Measurements from ENCODE around the gene SYP. TPM values are rescaled to one million over a fixed set of nuclear protein-coding genes. Genes with fewer than 3 reads are reported as not detected.
"Not testable (repeated sequence)": the region's sequence is repeated elsewhere in the genome, so short reads cannot be mapped to it uniquely, and the experiment has no call there.

Gene SYP
- total RNA-seq, 1 donor: 0.36 TPM

GRCh38 chrX:49155900-49156837, 43.8 kb downstream of the SYP start:
- Histone ChIP-seq H3K79me2 (ENCODE audit: insufficient read depth, low read length) (no peaks in the 10 kb centered on the region), H3K4me2 (ENCODE audit: insufficient read depth, low read length) (peak overlapping the region; percentile 78), H3K27ac (ENCODE audit: low read depth, low read length) (peak overlapping the region; percentile 73), H3K4me3 (ENCODE audit: insufficient read depth, low read length) (peak overlapping the region; percentile 68), H3K27me3 (ENCODE audit: insufficient read depth, low read length) (no peaks in the 10 kb centered on the region), H3K4me1 (ENCODE audit: insufficient read depth, low read length) (no peaks in the 10 kb centered on the region), H3K9me3 (ENCODE audit: low read depth, low read length) (no peaks in the 10 kb centered on the region), H3K36me3 (ENCODE audit: insufficient read depth, low read length) (no peaks in the 10 kb centered on the region), H2AFZ (ENCODE audit: low read length) (peak overlapping the region; percentile 59), H4K20me1 (ENCODE audit: insufficient read depth, low read length) (no peaks in the 10 kb centered on the region)
- TF ChIP-seq CTCF (IDR thresholded peaks at IDR 0.05; ENCODE audit: extremely low read depth, low read depth, low read length): peak; percentile 49
- DNase-seq (ENCODE audit: insufficient read length, low spot score, missing footprints): peak; percentile 97

GRCh38 chrX:49155243-49155899, 44.6 kb downstream of the SYP start:
- H2AFZ ChIP-seq (ENCODE audit: low read length): peak overlapping the region; percentile 23

GRCh38 chrX:49153467-49153866, 46.5 kb downstream of the SYP start:
- DNase-seq (ENCODE audit: insufficient read length, low spot score, missing footprints): peak; percentile 67
- TF ChIP-seq CTCF (IDR thresholded peaks at IDR 0.05; ENCODE audit: extremely low read depth, low read depth, low read length): no peak
- Histone ChIP-seq H3K36me3 (ENCODE audit: insufficient read depth, low read length) (no peaks in the 10 kb centered on the region), H3K27me3 (ENCODE audit: insufficient read depth, low read length) (no peaks in the 10 kb centered on the region), H3K79me2 (ENCODE audit: insufficient read depth, low read length) (no peaks in the 10 kb centered on the region), H3K9me3 (ENCODE audit: low read depth, low read length) (no peaks in the 10 kb centered on the region), H3K4me2 (ENCODE audit: insufficient read depth, low read length) (no peak overlapping the region), H3K4me1 (ENCODE audit: insufficient read depth, low read length) (no peaks in the 10 kb centered on the region), H3K27ac (ENCODE audit: low read depth, low read length) (no peak overlapping the region), H3K4me3 (ENCODE audit: insufficient read depth, low read length) (no peak overlapping the region), H2AFZ (ENCODE audit: low read length) (no peak overlapping the region), H4K20me1 (ENCODE audit: insufficient read depth, low read length) (no peaks in the 10 kb centered on the region)

More at GRCh38 chrX:49155243-49155899, 44.6 kb downstream of the SYP start:
- no peaks in the 10 kb centered on the region for H3K9me3 ChIP-seq (ENCODE audit: low read depth, low read length)
- no peaks in the 10 kb centered on the region for H3K4me1 ChIP-seq (ENCODE audit: insufficient read depth, low read length)
- H3K4me3 ChIP-seq (ENCODE audit: insufficient read depth, low read length): peak overlapping the region; percentile 68
- H3K4me2 ChIP-seq (ENCODE audit: insufficient read depth, low read length): peak overlapping the region; percentile 78
- no peaks in the 10 kb centered on the region for H3K27me3 ChIP-seq (ENCODE audit: insufficient read depth, low read length)
- H3K27ac ChIP-seq (ENCODE audit: low read depth, low read length): peak overlapping the region; percentile 73
- H3K79me2 ChIP-seq (ENCODE audit: insufficient read depth, low read length): no peaks in the 10 kb centered on the region
- no peaks in the 10 kb centered on the region for H4K20me1 ChIP-seq (ENCODE audit: insufficient read depth, low read length)
- H3K36me3 ChIP-seq (ENCODE audit: insufficient read depth, low read length): no peaks in the 10 kb centered on the region
- DNase-seq (ENCODE audit: insufficient read length, low spot score, missing footprints): peak; percentile 88
- no peak for TF ChIP-seq CTCF (IDR thresholded peaks at IDR 0.05; ENCODE audit: extremely low read depth, low read depth, low read length)

- not testable (repeated sequence) for H3K36me3 ChIP-seq (ENCODE audit: insufficient read depth, low read length)
Observed at GRCh38 chrX:49149291-49149690, 50.7 kb downstream of the SYP start.

GRCh38 chrX:49148390-49149100, 51.4 kb downstream of the SYP start:
- not testable (repeated sequence) for H3K79me2 ChIP-seq (ENCODE audit: insufficient read depth, low read length); H3K4me1 ChIP-seq (ENCODE audit: insufficient read depth, low read length); H3K36me3 ChIP-seq (ENCODE audit: insufficient read depth, low read length); H3K27me3 ChIP-seq (ENCODE audit: insufficient read depth, low read length); H3K9me3 ChIP-seq (ENCODE audit: low read depth, low read length); H4K20me1 ChIP-seq (ENCODE audit: insufficient read depth, low read length); H3K4me3 ChIP-seq (ENCODE audit: insufficient read depth, low read length); DNase-seq (ENCODE audit: insufficient read length, low spot score, missing footprints); H3K4me2 ChIP-seq (ENCODE audit: insufficient read depth, low read length); H3K27ac ChIP-seq (ENCODE audit: low read depth, low read length); H2AFZ ChIP-seq (ENCODE audit: low read length)

More at GRCh38 chrX:49149291-49149690, 50.7 kb downstream of the SYP start:
- H3K4me2 ChIP-seq (ENCODE audit: insufficient read depth, low read length); H3K79me2 ChIP-seq (ENCODE audit: insufficient read depth, low read length); H3K4me3 ChIP-seq (ENCODE audit: insufficient read depth, low read length); H3K27me3 ChIP-seq (ENCODE audit: insufficient read depth, low read length); DNase-seq (ENCODE audit: insufficient read length, low spot score, missing footprints); H3K4me1 ChIP-seq (ENCODE audit: insufficient read depth, low read length); H4K20me1 ChIP-seq (ENCODE audit: insufficient read depth, low read length); H3K9me3 ChIP-seq (ENCODE audit: low read depth, low read length); H3K27ac ChIP-seq (ENCODE audit: low read depth, low read length); H2AFZ ChIP-seq (ENCODE audit: low read length): not testable (repeated sequence)
